ENCODE data around the gene MGST3. TPM values are rescaled to one million over a fixed set of nuclear protein-coding genes. Genes with fewer than 3 reads are reported as not detected.
"Not testable (repeated sequence)": the region's sequence is repeated elsewhere in the genome, so short reads cannot be mapped to it uniquely, and the experiment has no call there.

Gene MGST3
- 90.7 TPM for polyA plus RNA-seq (2012; ENCODE audit: insufficient read depth, insufficient read length)

- peak; percentile 96 for DNase-seq (ENCODE audit: low read depth, low spot score)
Observed at GRCh38 chr1:165630629-165631341, at the start of gene MGST3. TSS of gene MGST3 (plus strand) at chr1:165631234. CDS start at chr1:165649848, 18,614 bp downstream.

GRCh38 chr1:165581926-165582325 lies 49.1 kb upstream of the MGST3 start:
- DNase-seq (ENCODE audit: low read depth, low spot score), result no peak
- no peak overlapping the region for H3K4me3 ChIP-seq (ENCODE audit: low read length)

More at GRCh38 chr1:165630629-165631341, at the start of gene MGST3:
- peak within 1 kb of the TSS; percentile 89 for H3K4me3 ChIP-seq (ENCODE audit: low read length)

- H3K4me3 ChIP-seq (ENCODE audit: low read length), result no peak overlapping the region
- no peak for DNase-seq (ENCODE audit: low read depth, low spot score)
Observed at GRCh38 chr1:165586398-165586797, 44.6 kb upstream of the MGST3 start.

GRCh38 chr1:165591391-165591790 lies 39.6 kb upstream of the MGST3 start:
- DNase-seq (ENCODE audit: low read depth, low spot score); H3K4me3 ChIP-seq (ENCODE audit: low read length): not testable (repeated sequence)

- DNase-seq (ENCODE audit: low read depth, low spot score), result peak; percentile 78
- H3K4me3 ChIP-seq (ENCODE audit: low read length), result no peak overlapping the region
Observed at GRCh38 chr1:165592945-165593823, 37.9 kb upstream of the MGST3 start.

- no peak overlapping the region for H3K4me3 ChIP-seq (ENCODE audit: low read length)
- DNase-seq (ENCODE audit: low read depth, low spot score), result no peak
Observed at GRCh38 chr1:165595246-165595938, 35.6 kb upstream of the MGST3 start.

GRCh38 chr1:165597883-165598675 lies 33.0 kb upstream of the MGST3 start:
- peak; percentile 90 for DNase-seq (ENCODE audit: low read depth, low spot score)
- peak overlapping the region; percentile 71 for H3K4me3 ChIP-seq (ENCODE audit: low read length)

GRCh38 chr1:165598676-165599059 lies 32.4 kb upstream of the MGST3 start:
- peak overlapping the region; percentile 71 for H3K4me3 ChIP-seq (ENCODE audit: low read length)
- DNase-seq (ENCODE audit: low read depth, low spot score), result no peak

GRCh38 chr1:165600793-165601192 lies 30.2 kb upstream of the MGST3 start:
- no peak overlapping the region for H3K4me3 ChIP-seq (ENCODE audit: low read length)
- DNase-seq (ENCODE audit: low read depth, low spot score), result no peak

GRCh38 chr1:165603810-165604209 lies 27.2 kb upstream of the MGST3 start:
- DNase-seq (ENCODE audit: low read depth, low spot score), result no peak

GRCh38 chr1:165605246-165605645 lies 25.8 kb upstream of the MGST3 start:
- no peak for DNase-seq (ENCODE audit: low read depth, low spot score)
- no peak overlapping the region for H3K4me3 ChIP-seq (ENCODE audit: low read length)

More at GRCh38 chr1:165603810-165604209, 27.2 kb upstream of the MGST3 start:
- no peak overlapping the region for H3K4me3 ChIP-seq (ENCODE audit: low read length)

- not testable (repeated sequence) for H3K4me3 ChIP-seq (ENCODE audit: low read length); DNase-seq (ENCODE audit: low read depth, low spot score)
Observed at GRCh38 chr1:165606676-165607075, 24.4 kb upstream of the MGST3 start.

- DNase-seq (ENCODE audit: low read depth, low spot score), result no peak
- no peak overlapping the region for H3K4me3 ChIP-seq (ENCODE audit: low read length)
Observed at GRCh38 chr1:165610866-165611265, 20.2 kb upstream of the MGST3 start.

GRCh38 chr1:165612062-165612461 lies 19.0 kb upstream of the MGST3 start:
- DNase-seq (ENCODE audit: low read depth, low spot score), result no peak
- H3K4me3 ChIP-seq (ENCODE audit: low read length), result no peak overlapping the region

- no peak for DNase-seq (ENCODE audit: low read depth, low spot score)
- H3K4me3 ChIP-seq (ENCODE audit: low read length), result no peak overlapping the region
Observed at GRCh38 chr1:165616054-165616612, 14.9 kb upstream of the MGST3 start.

GRCh38 chr1:165616987-165617546 lies 14.0 kb upstream of the MGST3 start:
- DNase-seq (ENCODE audit: low read depth, low spot score), result no peak
- no peak overlapping the region for H3K4me3 ChIP-seq (ENCODE audit: low read length)

- H3K4me3 ChIP-seq (ENCODE audit: low read length), result no peak overlapping the region
- DNase-seq (ENCODE audit: low read depth, low spot score), result no peak
Observed at GRCh38 chr1:165619647-165620151, 11.3 kb upstream of the MGST3 start.

GRCh38 chr1:165623624-165624023 lies 7.4 kb upstream of the MGST3 start:
- no peak overlapping the region for H3K4me3 ChIP-seq (ENCODE audit: low read length)
- no peak for DNase-seq (ENCODE audit: low read depth, low spot score)

All from Jurkat, Clone E6-1 (cell line).